Upper lobe of left lung (tissue), 4 donors: ENCODE results near the gene KCNH1.
"Not testable (repeated sequence)": the region's sequence is repeated elsewhere in the genome, so short reads cannot be mapped to it uniquely, and the experiment has no call there.

ENCODE experiments used
- CTCF ChIP-seq, 6 experiments: fragments of 450-650 bp in 4 of 6; fragments of 200-600 bp in 2 of 6; sonication (generic) in 2 of 6; IDR thresholded peaks; one replicate each; pipeline ENCODE4 v1.5.1; 2016 to 2019; ENCODE audit warnings: antibody characterized with exemption in 6 of 6
- EP300 ChIP-seq, 4 donors: sonication (generic); formaldehyde crosslinking; IDR thresholded peaks; one replicate each; pipeline ENCODE4 v1.5.1; 2017; ENCODE audit warnings: antibody characterized with exemption in 4 of 4, control low read depth in 2 of 4
- POLR2A ChIP-seq, 4 donors: fragments of 450-650 bp; IDR thresholded peaks; one replicate each; pipeline ENCODE4 v1.5.1; 2016 to 2017; ENCODE audit warnings: antibody characterized with exemption in 4 of 4, mild to moderate bottlenecking in 2 of 4
- POLR2AphosphoS5 ChIP-seq, 2 donors: sonication (generic); formaldehyde crosslinking; IDR thresholded peaks; one replicate each; pipeline ENCODE4 v1.5.1; 2017; ENCODE audit warnings: antibody characterized with exemption in 2 of 2

GRCh38 chr1:210949940-210950546, 183.9 kb downstream of the KCNH1 start:
- TF ChIP-seq POLR2AphosphoS5, EP300, POLR2A (IDR thresholded peaks at IDR 0.05): not testable (repeated sequence)
- peak in 5 of 6 experiments; percentile 19 to 29 (median 26) for TF ChIP-seq CTCF (IDR thresholded peaks at IDR 0.05)
